Measurements from ENCODE around the gene CDKAL1. TPM values are rescaled to one million over a fixed set of nuclear protein-coding genes. Genes with fewer than 3 reads are reported as not detected.

Gene CDKAL1
- total and polyA plus RNA-seq, 9 of the 15 experiments (the other 6 are each of a cell fraction or from before 2014, with no cell fraction given) = 11.2 to 36.3 (median 20.1) TPM

DNA sequence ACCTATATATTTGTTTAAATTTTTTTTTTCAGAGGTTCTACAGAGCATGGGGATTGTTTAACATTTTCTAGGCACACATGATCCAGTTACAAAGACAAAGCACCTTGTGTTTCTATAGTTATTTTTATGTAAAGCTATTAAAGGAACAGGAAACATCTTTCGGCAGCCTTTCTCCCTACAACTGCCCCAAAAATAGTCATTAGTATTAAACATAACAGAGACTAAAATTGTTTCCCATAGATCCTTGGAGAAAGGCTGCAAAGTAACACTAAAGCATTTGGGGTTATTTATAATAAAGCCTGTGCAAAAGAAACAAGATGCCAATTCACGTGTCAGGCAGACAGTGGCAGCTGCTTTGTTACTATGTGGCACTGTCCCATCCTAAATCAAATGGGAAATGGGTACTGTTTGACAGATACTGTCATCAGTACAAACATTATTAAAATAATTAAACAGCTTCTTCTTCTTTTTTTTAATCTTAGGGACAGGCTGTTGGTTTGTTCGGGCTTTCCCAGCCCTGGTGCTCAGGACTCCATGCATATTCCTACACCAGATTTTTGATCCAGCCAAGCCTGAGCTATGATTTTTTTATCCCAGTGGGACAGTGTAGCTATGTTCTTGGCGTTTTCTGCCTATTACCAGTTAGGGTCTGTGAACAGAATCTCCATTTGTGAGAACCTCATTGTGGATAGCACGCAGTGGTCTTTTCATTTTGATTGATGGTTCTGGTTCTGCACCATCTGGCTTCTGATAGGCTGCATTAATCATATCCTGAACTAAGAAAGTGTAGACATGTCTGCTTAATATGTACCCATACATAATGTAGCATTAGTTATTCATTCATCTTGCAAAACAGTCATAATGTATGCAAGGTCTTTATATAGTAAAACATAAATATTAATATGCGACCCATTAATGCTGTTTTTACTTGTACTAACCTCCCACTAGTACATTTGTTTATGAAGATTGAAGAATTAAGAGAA is 598.9 kb downstream of the CDKAL1 start:
- no TSS peak for BruUV-seq (replicated peaks)
- CTCF ChIA-PET (ENCODE audit: low intra/inter-chr PET ratio) = no interaction called here
- POLR2A ChIA-PET = no interaction called here

More for the DNA sequence above, 598.9 kb downstream of the CDKAL1 start:
- no peak for DNase-seq (ENCODE audit: extremely low read depth in 1 of 4, low spot score in 3 of 4)
- Histone ChIP-seq H3K9me3 (replicated peaks; ENCODE audit: control insufficient read depth, insufficient read depth, low read depth, low read length) (no peaks in the 10 kb centered on the region), H3K9ac (ENCODE audit: insufficient read depth in 1 of 2, low read depth in 2 of 2, low read length in 2 of 2) (no peak overlapping the region), H3K27me3 (ENCODE audit: control insufficient read depth in 2 of 2, insufficient read depth in 2 of 2, low read length in 2 of 2) (no peaks in the 10 kb centered on the region), H3K9me1 (ENCODE audit: control insufficient read depth, insufficient read depth, low read length) (no peaks in the 10 kb centered on the region), H2AFZ (ENCODE audit: low read depth, low read length) (no peak overlapping the region), H3K4me2 (ENCODE audit: insufficient read depth, low read length) (no peak overlapping the region), H3K79me2 (ENCODE audit: control insufficient read depth, insufficient read depth, low read length) (no peaks in the 10 kb centered on the region), H3K4me3 (no peak overlapping the region), H3K27ac (ENCODE audit: extremely low read depth, low read depth, low read length) (no peak overlapping the region), H4K20me1 (replicated peaks; ENCODE audit: control insufficient read depth, insufficient read depth, low read length) (no peaks in the 10 kb centered on the region), H3K4me1 (replicated peaks in 1 of 2; ENCODE audit: control insufficient read depth in 2 of 2, insufficient read depth in 2 of 2, low read length in 2 of 2) (no peaks in the 10 kb centered on the region), H3K36me3 (ENCODE audit: control insufficient read depth, insufficient read depth, low read length) (no peaks in the 10 kb centered on the region)
- TF ChIP-seq PPARD (CRISPR knock-in tag; IDR thresholded peaks at IDR 0.05) (no peak), MAZ (CRISPR knock-in tag; conservative IDR thresholded peaks at IDR 0.05 in 1 of 2, IDR thresholded peaks at IDR 0.05 in 1 of 2) (no peak), NFIC (IDR thresholded peaks at IDR 0.05) (no peak), TCF3 (CRISPR knock-in tag; IDR thresholded peaks at IDR 0.05) (no peak), CBX1 (IDR thresholded peaks at IDR 0.05; ENCODE audit: low read depth) (no peak), ZNF408 (CRISPR knock-in tag; IDR thresholded peaks at IDR 0.05; ENCODE audit: low read depth) (no peak), ZNF436 (CRISPR knock-in tag; IDR thresholded peaks at IDR 0.05) (no peak)
- TF ChIP-seq, protein P1, sequence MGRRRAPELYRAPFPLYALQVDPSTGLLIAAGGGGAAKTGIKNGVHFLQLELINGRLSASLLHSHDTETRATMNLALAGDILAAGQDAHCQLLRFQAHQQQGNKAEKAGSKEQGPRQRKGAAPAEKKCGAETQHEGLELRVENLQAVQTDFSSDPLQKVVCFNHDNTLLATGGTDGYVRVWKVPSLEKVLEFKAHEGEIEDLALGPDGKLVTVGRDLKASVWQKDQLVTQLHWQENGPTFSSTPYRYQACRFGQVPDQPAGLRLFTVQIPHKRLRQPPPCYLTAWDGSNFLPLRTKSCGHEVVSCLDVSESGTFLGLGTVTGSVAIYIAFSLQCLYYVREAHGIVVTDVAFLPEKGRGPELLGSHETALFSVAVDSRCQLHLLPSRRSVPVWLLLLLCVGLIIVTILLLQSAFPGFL (CRISPR knock-in tag; IDR thresholded peaks at IDR 0.05) = no peak
- FAIRE-seq = no peak
- intact Hi-C loops (cut with micrococcal nuclease) = no loop called here
- ATAC-seq = no peak; the same call in 2 of the 3 replicates
- 60% methylated on average over 6 of the region's 6 CpGs for WGBS (ENCODE audit: insufficient coverage, low coverage, missing lambda C conversion rate)
- in situ Hi-C loops (cut with MboI) = no loop called here

Measured in K562 (cell line).